C4-2B (cell line): ENCODE results near the gene TXN2.

Experiments used
- CTCF ChIP-seq: fragments of 450-650 bp; conservative IDR thresholded peaks from 2 replicates; pipeline ENCODE4 v1.5.1; 2017; ENCODE audit warnings: mild to moderate bottlenecking
- ZFX ChIP-seq: fragments of 450-650 bp; IDR thresholded peaks from 2 replicates; pipeline ENCODE4 v1.6.1; 2017

- TF ChIP-seq ZFX (no peak), CTCF (no peak)
These were observed 16.7 kb downstream of the TXN2 start for GRCh38 chr22:36464715-36465231.
